CD1c-positive myeloid dendritic cell (primary cell): ENCODE measurements around the gene TRIML1.
"Not testable (repeated sequence)": the region's sequence is repeated elsewhere in the genome, so short reads cannot be mapped to it uniquely, and the experiment has no call there.

Source experiments
- DNase-seq: peaks from one replicate; pipeline ENCODE4 v3.0.0-alpha.2; 2016; ENCODE audit errors: extremely low spot score

TRIML1 gene

DNA sequence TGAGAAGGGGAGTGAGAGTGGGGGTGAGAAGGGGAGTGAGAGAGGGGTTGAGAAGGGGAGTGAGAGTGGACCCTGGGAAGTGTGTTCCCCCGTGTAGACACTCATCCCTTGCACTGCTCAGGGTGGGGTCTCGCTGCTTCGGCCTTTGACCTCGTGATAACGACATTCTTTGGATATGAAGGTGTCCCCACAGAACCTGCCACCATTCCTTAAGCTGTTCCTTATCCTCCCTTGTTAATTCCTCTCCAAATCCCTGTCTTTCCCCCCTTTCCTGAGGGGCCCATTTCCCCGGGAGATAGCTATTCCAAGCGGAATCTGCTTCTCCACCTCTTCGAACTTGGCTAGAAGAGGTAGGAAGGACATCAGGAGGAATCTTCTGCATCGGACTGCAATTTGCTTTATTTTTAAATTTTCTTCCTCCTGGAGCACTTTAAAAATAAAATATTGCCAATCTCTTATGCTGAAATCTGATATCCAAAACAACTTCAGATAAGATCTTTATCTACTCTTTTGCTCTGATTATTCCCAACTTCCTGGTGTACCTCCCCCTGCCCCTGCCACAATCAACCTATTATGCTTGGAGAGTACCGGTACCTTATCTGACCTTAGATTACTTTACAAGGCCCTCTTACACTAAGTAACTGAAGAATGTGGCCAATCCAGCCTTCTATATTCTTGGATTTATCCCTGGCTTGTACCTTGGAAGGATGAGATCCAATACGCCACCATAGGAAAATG lies 15.6 kb downstream of the TRIML1 start:
- no peak for DNase-seq

DNA sequence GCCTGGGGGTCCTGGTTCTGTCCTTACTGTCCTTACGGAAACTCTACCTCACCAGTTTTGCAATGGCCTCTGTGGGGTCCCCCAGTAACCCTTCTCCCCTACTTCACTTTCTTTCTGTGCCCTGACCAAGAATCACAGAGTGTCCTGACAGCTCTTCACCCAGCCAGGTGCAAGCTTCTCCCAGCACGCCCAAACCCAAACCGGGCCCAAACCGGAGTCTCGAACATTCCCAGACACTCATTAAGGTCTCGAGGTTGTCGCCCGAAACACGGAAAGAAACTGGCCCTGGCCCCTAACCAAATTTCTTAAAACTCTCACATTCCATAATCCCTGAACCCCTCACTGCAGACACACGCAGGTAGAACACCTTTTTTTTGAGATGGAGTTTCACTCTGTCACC lies 19.1 kb downstream of the TRIML1 start:
- DNase-seq: no peak

DNA sequence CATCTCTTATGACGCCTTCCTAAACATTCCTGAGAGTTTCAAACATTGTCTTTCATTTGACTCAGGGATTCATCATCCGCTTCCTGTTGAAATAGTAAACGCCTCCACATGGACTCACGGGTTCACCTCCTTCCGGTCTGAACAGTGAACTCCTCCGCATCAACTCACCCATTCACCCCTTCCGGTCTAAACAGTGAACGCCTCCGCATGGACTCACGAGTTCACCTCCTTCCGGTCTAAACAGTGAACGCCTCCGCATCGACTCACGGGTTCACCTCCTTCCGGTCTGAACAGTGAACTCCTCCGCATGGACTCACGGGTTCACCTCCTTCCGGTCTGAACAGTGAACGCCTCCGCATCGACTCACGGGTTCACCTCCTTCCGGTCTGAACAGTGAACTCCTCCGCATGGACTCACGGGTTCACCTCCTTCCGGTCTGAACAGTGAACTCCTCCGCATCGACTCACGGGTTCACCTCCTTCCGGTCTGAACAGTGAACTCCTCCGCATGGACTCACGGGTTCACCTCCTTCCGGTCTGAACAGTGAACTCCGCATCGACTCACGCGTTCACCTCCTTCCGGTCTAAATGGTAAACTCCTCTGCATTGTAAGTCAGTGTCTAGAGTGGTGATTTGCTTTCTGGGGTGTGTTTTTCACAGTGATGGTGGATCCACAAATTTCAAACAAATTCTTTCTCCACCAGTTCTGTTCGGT lies 20.4 kb downstream of the TRIML1 start:
- not testable (repeated sequence) for DNase-seq

DNA sequence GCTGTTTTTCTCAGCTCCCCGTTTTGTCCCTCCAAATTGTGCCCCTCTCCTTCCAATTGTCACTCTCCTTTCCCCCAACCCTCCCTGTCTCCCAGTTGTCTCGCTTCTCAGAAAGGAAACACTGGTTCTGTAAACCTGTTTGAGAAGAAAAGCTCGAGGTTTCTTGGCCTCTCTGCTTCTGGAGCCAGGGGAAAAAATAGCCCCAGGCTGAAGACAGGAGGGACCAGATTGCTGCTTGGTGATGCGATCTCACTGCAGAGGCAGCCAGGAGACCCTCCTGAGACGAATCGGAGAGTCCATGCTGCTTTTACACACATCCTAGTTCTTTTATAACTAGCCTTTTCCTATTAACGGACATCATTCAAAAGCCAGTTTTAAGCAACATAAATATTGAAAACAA lies 21.2 kb downstream of the TRIML1 start:
- no peak for DNase-seq

DNA sequence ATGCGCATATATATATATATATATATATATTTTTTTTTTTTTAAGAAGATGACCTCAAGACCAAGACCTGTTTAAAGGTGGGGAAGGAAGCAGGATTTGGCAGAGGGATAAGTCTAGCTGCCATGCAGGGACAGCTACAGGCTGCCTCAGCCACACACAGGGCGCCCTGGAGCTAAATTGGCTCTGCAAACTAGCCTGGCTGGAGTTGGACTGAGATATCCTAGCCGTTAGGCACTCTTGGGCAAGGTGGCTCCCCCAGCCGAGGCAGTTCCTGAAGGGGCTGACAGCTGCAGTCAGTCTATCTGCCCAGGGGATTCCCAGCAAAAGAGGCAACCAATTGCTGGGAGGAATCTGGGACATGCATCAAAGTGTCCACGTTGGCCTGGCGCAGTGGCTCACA lies 21.9 kb downstream of the TRIML1 start:
- no peak for DNase-seq

DNA sequence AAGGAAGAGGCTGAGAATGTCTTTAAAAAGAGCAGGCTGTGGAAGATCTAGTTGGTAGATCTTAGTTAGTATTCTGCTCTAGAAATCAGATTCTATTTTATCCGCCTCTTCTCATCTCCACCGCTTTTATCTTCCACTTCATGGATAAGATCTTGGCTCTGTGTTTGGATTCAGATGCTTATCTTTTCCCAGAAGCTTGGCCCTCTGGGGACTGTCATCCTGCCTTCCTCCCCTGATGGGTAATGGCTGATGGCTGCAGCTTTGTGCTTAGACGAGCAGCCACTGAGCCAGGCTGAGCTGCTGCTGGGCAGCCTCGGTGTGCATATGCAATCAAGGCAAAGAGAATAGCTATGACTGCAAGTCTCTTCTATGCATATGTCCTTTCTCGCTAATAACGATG lies 23.5 kb downstream of the TRIML1 start:
- DNase-seq: no peak

DNA sequence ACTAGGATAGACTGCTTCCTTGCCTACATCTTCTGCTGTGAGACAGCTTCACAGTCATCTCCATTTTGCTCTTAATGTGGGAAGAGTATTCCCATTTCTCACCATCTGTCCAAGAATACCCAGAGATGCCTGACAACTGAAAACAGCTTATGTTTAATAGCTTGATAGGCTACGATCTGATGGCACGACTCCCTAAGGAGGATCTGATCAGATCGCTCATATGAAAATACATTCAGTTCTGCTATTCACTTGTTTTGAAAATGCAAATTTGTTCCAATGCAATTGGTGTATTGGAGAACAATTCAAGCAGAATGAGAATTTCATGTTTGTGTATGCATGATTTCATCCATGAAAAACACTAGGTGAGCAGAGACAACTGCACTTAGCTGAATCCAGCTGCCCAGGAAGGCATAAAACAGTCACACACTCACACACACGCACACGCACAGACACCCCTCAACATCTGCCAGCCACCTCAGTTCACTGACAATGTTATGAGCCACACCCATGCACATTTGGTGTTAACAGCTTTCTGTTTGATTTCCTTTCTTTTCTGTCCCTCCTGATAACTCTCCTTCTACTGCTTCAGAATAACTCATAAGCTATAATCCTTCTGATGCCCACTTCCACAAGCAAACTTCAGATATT lies 29.6 kb downstream of the TRIML1 start:
- no peak for DNase-seq

DNA sequence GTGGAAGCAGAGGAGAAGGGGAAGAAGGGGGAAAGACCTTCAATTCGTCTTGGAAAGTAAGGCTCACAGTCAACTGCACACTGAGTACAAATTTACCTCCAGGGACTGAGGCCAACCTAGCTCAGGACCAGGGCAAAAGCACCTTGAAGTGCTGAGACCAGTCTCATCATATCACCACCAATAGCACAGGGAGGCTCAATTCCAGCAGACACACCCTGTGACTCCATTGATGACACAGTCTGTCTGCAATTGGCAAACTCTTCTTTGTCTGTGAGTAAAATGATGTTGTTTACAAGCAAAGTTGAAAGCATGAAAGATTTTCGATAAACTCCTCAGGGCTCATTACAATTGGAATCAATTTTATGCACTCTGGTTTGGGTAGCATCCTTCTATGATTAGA lies 32.3 kb downstream of the TRIML1 start:
- no peak for DNase-seq

DNA sequence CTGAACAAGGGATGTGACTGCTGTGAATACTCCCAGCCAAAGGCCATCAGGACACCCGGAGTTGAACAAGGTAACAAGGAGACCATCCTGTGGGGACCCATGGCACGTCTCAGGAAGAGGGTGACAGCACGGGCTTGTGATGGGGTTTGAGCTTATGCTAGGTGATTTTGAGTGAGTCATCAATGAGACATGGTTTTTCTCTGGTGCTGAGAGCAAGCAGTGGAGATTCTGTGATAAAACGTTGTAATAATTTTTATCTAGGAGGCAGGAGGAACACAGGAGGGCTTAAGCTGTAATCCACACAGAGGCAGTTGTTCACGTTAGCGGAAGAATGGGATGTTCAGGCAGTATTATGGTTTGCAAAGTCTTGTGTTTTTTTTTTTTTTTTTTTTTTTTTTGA lies 36.0 kb downstream of the TRIML1 start:
- DNase-seq: no peak

DNA sequence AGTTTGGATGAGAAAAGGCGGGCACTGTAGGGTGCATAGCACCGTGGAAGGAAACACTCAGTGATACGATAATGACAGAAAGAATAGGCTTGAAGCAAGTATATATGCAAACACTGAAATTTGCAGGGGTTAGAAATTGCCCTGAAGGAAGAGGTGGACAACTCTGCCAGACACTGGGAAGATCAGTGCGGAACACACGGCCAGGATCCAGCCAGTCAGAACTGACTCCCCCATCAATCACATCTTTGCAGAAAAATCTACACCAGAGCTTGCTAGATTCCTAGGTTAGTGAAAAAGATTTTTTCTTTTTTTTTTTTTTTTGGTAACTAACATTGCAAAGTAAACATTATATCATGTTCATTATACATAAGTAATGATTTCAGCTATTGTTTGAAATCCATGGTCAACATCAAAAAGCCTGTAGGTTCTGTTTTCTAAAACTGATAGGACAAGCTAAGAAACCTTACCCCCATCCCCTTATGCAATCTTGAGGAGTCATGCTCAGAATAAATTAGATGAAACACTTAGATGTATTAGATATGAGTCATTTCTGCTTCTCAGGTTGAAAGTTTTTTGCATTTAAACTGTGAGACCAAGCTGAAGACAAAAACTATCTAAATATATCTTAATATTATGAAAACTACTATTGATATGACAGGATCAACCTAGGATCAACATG lies 38.9 kb downstream of the TRIML1 start:
- no peak for DNase-seq

DNA sequence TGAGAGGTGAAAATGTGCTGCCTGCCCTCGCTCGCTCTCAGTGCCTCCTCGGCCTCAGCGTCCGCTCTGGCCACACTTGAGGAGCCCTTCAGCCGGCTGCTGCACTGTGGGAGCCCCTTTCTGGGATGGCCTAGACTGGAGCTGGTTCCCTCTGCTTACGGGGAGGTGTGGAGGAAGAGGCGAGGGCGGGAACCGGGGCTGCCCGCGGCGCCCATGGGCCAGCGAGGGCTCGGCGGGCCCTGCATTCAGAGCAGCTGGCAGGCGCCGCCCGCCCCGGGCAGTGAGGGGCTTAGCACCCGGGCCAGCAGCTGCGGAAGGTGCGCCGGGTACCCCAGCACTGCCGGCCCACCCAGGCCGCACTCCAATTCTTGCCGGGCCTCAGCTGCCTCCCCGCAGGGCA lies 39.6 kb downstream of the TRIML1 start:
- DNase-seq: no peak

DNA sequence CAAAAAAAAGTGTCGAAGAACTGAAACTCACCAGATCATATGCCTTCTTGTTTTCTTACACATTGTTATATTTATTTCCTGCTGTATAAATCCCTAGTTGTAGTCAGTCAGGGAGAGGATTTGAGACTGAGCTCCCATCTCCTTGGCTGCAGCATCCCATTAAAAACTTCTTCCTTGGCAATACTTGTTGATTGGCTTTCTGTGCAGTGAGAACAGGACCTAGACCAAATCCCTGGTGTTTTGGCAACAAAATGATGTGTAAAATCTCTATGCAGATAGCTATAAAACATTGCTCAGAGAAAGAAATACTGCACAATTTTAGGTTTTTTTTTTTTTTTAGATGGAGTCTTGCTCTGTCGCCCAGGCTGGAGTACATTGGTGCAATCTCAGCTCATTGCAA lies 47.9 kb downstream of the TRIML1 start:
- DNase-seq: no peak

DNA sequence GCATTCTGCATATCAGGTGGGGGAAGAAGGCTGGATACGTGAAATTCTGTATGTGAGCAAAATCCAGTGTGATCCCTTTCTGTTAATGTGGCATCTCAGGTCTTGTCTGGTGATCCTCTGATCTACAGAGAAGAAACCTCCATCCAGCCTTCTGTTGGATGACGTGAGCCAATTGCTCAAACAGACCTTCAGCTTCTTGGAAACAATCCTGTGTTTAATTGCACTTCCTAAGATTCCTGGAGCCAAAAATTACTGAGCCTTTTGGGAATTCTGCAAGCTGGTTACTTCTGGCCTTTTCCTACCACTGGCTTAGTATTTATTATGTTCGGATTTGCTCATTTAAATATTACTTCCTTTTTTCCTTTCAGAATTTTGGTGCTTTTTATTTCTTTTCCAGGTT lies 51.2 kb downstream of the TRIML1 start:
- no peak for DNase-seq

DNA sequence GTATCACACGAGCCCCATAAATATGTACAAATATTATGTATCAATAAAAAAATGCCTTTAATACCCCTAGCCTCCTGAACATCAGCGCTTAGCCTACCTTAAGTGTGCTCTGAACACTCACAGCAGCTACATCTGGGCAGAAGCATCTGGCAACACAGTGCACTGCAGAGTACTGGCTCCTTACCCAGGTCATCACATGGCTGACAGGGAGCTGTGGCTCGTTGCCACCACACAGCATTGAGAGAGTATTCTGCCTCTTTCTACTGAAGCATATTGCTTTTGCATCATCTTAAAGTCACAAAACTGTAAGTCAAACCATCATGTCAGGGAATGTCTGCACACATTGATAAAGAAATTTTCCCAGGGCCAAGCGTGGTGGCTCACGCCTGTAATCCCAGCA lies 55.2 kb downstream of the TRIML1 start:
- DNase-seq: no peak

DNA sequence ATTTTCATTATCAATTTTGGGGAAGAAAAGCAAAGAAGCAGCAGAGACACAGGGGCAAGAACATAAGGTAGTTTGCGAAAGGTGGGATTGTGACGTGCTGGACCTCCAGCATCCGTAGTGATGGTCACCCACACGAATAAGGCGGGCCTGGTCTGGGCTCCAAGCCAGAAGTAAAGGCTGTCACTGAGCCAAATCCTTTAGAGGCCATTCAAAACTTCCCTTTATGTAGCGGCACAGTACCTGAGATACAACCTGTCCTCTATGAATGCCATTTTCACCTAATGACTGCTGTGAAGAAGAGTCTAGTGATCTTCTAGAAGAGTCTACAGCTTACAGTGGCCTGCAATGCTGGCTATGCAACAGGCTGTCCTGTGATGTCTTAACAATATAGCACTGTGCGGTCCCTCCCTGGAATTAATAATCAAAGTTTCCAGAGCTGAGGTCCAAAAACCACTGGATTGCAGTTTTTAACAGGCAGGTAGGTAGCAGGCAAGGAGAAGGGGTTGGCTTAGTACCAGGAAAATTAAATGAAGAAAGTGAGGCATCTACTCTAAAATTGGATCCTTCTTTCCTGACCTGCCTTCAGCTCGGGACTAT lies 56.2 kb downstream of the TRIML1 start:
- DNase-seq: no peak

DNA sequence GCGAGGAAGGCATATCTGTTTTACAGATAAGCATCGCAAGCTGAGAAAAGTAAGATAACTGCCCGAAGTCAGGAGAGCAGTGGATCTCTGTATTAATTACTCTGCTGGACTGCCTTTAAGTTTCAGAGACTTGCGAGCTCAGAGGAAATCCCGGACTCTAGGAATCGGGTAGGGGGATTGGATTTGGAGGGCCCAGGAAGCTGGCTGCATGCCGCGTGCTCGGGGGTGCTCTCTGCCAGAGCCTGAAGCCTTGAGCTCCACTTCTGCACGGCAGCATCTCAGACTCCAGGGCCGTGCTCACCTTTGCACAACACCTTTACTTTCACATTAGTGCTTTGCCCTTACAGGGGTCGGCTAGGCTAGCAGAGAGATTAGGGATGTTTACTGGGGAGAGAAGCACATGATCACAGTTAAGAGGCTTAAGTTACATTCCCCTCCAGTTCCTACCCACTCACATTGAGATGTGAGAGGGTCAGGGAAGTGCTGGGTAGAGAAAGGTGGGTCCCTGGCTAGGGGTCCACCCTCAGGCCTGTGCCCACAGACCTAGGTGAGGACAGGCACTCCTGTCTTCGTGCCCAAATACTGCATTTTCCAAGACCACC lies 57.0 kb downstream of the TRIML1 start:
- no peak for DNase-seq
